SU-DHL-6 (cell line): ENCODE results near the gene PGGHG.
"Not testable (repeated sequence)": the region's sequence is repeated elsewhere in the genome, so short reads cannot be mapped to it uniquely, and the experiment has no call there.

ENCODE experiments used
- H2AFZ ChIP-seq: fragments of 200-600 bp; sonication (generic); 2 replicates; pipeline ENCODE4 v1.6.1; 2014; ENCODE audit warnings: low read depth, mild to moderate bottlenecking, moderate library complexity, mixed read lengths, antibody characterized with exemption, low read length; ENCODE audit not compliant: severe bottlenecking
- H3F3A ChIP-seq: fragments of 200-600 bp; shearing (Covaris generic); 2 replicates; pipeline ENCODE4 v1.6.0; 2016; ENCODE audit warnings: antibody characterized with exemption, mild to moderate bottlenecking; ENCODE audit not compliant: insufficient read depth
- H3K27ac ChIP-seq: fragments of 200-600 bp; sonication (generic); 2 replicates; pipeline ENCODE4 v1.5.1; 2016; ENCODE audit warnings: low read depth, mild to moderate bottlenecking, low read length, moderate library complexity, mixed read lengths
- H3K27me3 ChIP-seq: fragments of 200-600 bp; sonication (generic), shearing (Covaris generic); 2 replicates; pipeline ENCODE4 v1.6.0; 2014; ENCODE audit warnings: mild to moderate bottlenecking, low read length
- H3K36me3 ChIP-seq: fragments of 200-600 bp; sonication (generic); 2 replicates; pipeline ENCODE4 v1.6.1; 2014; ENCODE audit warnings: mild to moderate bottlenecking, low read length, mixed read lengths
- H3K4me2 ChIP-seq: fragments of 300-600, 200-600 bp; shearing (Covaris generic), sonication (generic); 2 replicates; pipeline ENCODE4 v1.6.0; 2014; ENCODE audit warnings: low read length, low read depth, mild to moderate bottlenecking; ENCODE audit not compliant: poor library complexity, severe bottlenecking
- H3K4me3 ChIP-seq: fragments of 200-600 bp; sonication (generic); 2 replicates; pipeline ENCODE4 v1.5.1; 2014; ENCODE audit warnings: antibody characterized with exemption, low read length, mild to moderate bottlenecking, mixed read lengths; ENCODE audit not compliant: insufficient read depth, poor library complexity, severe bottlenecking
- H3K79me2 ChIP-seq: fragments of 200-600 bp; sonication (generic); 2 replicates; pipeline ENCODE4 v1.6.1; 2014; ENCODE audit warnings: mild to moderate bottlenecking, low read length, moderate library complexity; ENCODE audit not compliant: insufficient read depth
- H3K9ac ChIP-seq: fragments of 200-600 bp; sonication (generic); 2 replicates; pipeline ENCODE4 v1.7.0; 2014; ENCODE audit warnings: mild to moderate bottlenecking, low read length
- H3K9me2 ChIP-seq: fragments of 200-600 bp; sonication (generic); replicated peaks from 2 replicates; pipeline ENCODE4 v1.6.1; 2014; ENCODE audit warnings: low read length; ENCODE audit not compliant: insufficient read depth
- H3K9me3 ChIP-seq: fragments of 200-600 bp; sonication (generic); 2 replicates; pipeline ENCODE4 v1.6.1; 2014; ENCODE audit warnings: low read length, mixed read lengths; ENCODE audit not compliant: insufficient read depth
- H4K20me1 ChIP-seq: fragments of 200-600 bp; sonication (generic); 2 replicates; pipeline ENCODE4 v1.6.1; 2014; ENCODE audit warnings: low read depth, mild to moderate bottlenecking, antibody characterized with exemption, low read length, moderate library complexity, mixed read lengths
- EZH2phosphoT487 ChIP-seq: fragments of 200-600 bp; sonication (generic), shearing (Covaris generic); conservative IDR thresholded peaks from 2 replicates; pipeline ENCODE4 v1.6.1; 2018; ENCODE audit warnings: mild to moderate bottlenecking, antibody characterized with exemption, low read length, moderate library complexity, mixed read lengths
- TF ChIP-seq, protein P1 (sequence below): fragments of 200-600 bp; sonication (generic); IDR thresholded peaks from one replicate; pipeline ENCODE4 v1.5.1; 2017; ENCODE audit warnings: antibody characterized with exemption, mild to moderate bottlenecking, low read length, moderate library complexity; ENCODE audit not compliant: insufficient read depth, poor library complexity, severe bottlenecking

The PGGHG gene

DNA sequence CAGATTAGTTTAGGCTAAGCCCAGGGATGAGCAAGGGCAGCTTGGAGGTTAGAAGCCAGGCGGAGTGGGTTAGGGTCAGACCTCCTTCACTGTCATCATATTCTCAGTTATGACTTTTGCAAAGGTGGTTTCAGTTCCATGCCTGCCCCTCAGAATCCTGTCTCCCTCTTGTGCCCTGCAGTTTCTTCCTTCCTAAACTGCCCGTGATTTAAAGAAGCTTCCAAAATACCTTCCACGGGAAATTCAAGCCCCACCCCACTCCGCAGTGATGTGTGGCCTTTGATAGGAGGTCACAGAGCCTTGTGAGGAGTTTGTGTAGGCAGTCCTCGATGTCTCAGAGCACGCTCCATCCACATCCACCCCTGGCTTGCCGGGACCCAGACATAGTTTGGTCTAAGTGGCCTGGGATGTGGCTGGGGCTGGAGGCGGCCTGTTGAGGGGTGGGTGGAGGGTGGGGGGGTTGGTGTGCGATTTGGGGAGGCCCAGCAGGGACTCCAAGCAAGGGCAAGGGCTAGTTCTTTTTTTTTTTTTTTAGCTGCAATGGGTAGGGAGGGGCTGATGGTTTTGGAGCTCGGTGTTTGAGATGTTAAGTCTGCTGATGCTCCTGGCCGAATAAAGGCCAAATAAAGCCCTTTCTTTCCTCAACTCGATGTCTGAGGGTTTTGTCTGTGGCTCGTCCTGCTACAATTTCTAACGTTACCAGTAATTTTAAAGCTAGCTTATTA, 23.3 kb downstream of the PGGHG start:
- H3K27ac ChIP-seq, result no peak overlapping the region
- no peaks in the 10 kb centered on the region for H3F3A ChIP-seq
- H3K27me3 ChIP-seq, result no peaks in the 10 kb centered on the region
- H3K36me3 ChIP-seq, result no peaks in the 10 kb centered on the region
- H4K20me1 ChIP-seq, result no peaks in the 10 kb centered on the region
- no peak overlapping the region for H2AFZ ChIP-seq
- H3K9me3 ChIP-seq, result no peaks in the 10 kb centered on the region
- TF ChIP-seq, protein P1, sequence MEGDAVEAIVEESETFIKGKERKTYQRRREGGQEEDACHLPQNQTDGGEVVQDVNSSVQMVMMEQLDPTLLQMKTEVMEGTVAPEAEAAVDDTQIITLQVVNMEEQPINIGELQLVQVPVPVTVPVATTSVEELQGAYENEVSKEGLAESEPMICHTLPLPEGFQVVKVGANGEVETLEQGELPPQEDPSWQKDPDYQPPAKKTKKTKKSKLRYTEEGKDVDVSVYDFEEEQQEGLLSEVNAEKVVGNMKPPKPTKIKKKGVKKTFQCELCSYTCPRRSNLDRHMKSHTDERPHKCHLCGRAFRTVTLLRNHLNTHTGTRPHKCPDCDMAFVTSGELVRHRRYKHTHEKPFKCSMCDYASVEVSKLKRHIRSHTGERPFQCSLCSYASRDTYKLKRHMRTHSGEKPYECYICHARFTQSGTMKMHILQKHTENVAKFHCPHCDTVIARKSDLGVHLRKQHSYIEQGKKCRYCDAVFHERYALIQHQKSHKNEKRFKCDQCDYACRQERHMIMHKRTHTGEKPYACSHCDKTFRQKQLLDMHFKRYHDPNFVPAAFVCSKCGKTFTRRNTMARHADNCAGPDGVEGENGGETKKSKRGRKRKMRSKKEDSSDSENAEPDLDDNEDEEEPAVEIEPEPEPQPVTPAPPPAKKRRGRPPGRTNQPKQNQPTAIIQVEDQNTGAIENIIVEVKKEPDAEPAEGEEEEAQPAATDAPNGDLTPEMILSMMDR, result no peak
- TF ChIP-seq EZH2phosphoT487, result no peak
- no peak overlapping the region for H3K9ac ChIP-seq
- H3K4me2 ChIP-seq, result no peak overlapping the region
- no peaks in the 10 kb centered on the region for H3K9me2 ChIP-seq
- no peak overlapping the region for H3K4me3 ChIP-seq
- no peaks in the 10 kb centered on the region for H3K79me2 ChIP-seq

DNA sequence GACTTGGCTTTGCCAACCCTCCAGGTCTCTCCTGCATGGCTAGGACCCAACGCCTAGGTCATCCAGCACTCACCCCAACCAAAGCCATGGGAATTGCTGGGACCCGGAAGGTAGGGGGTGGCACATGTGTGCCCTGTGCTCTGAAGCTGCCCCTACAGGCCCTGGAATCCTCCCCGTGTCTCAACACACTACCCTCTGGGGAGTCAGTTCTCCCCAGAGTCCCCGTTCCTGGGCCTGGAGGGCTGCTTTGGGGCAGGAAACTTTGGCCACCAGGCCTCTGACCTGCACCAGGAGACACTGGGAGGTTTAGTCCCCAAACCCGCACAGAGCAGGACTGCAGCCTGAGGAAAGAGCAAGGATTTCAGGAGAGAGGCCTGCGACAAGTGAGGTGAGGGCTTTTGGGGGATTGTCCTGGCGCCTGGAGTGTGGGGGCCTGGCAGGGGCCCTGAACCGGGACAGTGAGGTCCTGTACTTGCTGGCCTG, 24.4 kb downstream of the PGGHG start:
- Histone ChIP-seq H3F3A (no peaks in the 10 kb centered on the region), H3K4me2 (no peak overlapping the region), H3K9me3 (no peaks in the 10 kb centered on the region), H2AFZ (no peak overlapping the region), H3K9ac (no peak overlapping the region), H3K9me2 (no peaks in the 10 kb centered on the region), H3K27me3 (no peaks in the 10 kb centered on the region), H4K20me1 (no peaks in the 10 kb centered on the region), H3K79me2 (no peaks in the 10 kb centered on the region), H3K36me3 (no peaks in the 10 kb centered on the region), H3K4me3 (no peak overlapping the region), H3K27ac (no peak overlapping the region)
- TF ChIP-seq, protein P1, result no peak
- no peak for TF ChIP-seq EZH2phosphoT487

DNA sequence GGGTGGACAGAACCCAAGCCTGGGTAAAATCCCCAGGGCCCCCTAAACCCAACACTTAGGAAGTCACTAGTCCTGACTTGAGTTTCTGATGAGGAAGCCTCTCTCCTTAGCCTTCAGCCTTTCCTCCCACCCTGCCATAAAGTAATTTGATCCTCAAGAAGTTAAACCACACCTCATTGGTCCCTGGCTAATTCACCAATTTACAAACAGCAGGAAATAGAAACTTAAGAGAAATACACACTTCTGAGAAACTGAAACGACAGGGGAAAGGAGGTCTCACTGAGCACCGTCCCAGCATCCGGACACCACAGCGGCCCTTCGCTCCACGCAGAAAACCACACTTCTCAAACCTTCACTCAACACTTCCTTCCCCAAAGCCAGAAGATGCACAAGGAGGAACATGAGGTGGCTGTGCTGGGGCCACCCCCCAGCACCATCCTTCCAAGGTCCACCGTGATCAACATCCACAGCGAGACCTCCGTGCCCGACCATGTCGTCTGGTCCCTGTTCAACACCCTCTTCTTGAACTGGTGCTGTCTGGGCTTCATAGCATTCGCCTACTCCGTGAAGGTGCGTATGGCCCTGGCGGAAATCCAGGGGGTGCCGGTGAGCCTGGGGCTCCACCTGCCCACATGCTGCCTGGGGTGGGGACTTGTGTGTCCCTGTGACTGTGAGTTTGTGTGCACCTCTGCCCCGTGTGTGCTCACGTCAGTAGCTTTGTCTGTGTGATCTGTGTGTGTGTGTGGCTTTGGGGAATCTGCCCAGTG, 25.0 kb downstream of the PGGHG start, which contains the start of gene IFITM1:
Gene IFITM1, plus strand, starts transcription at position 254 of the 767 bp plus-strand sequence. Its CDS starts 131 bp downstream, at position 385.
- Histone ChIP-seq H3F3A (no peaks in the 10 kb centered on the region), H3K9me3 (no peaks in the 10 kb centered on the region), H3K27me3 (no peaks in the 10 kb centered on the region), H3K79me2 (no peaks in the 10 kb centered on the region), H3K9ac (no peak within 1 kb of the TSS), H3K4me2 (no peak within 1 kb of the TSS), H2AFZ (no peak within 1 kb of the TSS), H3K4me3 (no peak within 1 kb of the TSS), H4K20me1 (no peaks in the 10 kb centered on the region), H3K36me3 (no peaks in the 10 kb centered on the region), H3K9me2 (no peaks in the 10 kb centered on the region), H3K27ac (no peak within 1 kb of the TSS)
- TF ChIP-seq, protein P1, result no peak
- no peak for TF ChIP-seq EZH2phosphoT487

DNA sequence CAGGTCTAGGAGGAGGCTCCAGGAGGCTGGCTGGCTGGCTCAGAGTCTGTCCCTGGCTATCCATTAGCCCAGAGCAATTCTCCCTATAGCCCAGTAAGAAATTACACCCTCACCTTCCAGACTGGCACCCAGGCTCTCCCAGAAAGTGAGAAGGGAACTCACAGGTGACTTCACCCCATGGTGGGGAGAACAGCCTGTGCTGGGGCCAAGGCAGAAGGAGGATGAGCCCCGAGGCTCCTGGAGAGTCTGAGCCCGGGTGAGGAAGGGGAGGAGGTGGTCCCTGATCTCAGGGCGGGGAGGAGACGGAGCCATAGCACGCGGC, 25.6 kb downstream of the PGGHG start:
- not testable (repeated sequence) for H3K4me2 ChIP-seq, H3K9ac ChIP-seq

More for the DNA sequence above, 25.6 kb downstream of the PGGHG start:
- not testable (repeated sequence) for H2AFZ ChIP-seq, H4K20me1 ChIP-seq, H3K4me3 ChIP-seq, H3K36me3 ChIP-seq, H3K27ac ChIP-seq, H3K9me3 ChIP-seq, H3K9me2 ChIP-seq, H3F3A ChIP-seq, H3K27me3 ChIP-seq, H3K79me2 ChIP-seq
